Lung microvascular endothelial cell (primary cell): ENCODE results near the gene GUCY1A2. TPM values are rescaled to one million over a fixed set of nuclear protein-coding genes. Genes with fewer than 3 reads are reported as not detected.
"Not testable (repeated sequence)": the region's sequence is repeated elsewhere in the genome, so short reads cannot be mapped to it uniquely, and the experiment has no call there.

Experiments
- DNase-seq, 2 donors: peaks; one replicate each; pipeline versions ENCODE4 v3.0.0 to v3.0.0-alpha.2; 2010; ENCODE audit warnings: low read depth in 2 of 2
- total RNA-seq: library from RNA; depleted of rRNA; stranded (reverse); fragments of >200 nt; gene quantifications from 2 replicates; pipeline ENCODE4 v1.2.1, GENCODE V29; 2014

The GUCY1A2 gene, protein sequence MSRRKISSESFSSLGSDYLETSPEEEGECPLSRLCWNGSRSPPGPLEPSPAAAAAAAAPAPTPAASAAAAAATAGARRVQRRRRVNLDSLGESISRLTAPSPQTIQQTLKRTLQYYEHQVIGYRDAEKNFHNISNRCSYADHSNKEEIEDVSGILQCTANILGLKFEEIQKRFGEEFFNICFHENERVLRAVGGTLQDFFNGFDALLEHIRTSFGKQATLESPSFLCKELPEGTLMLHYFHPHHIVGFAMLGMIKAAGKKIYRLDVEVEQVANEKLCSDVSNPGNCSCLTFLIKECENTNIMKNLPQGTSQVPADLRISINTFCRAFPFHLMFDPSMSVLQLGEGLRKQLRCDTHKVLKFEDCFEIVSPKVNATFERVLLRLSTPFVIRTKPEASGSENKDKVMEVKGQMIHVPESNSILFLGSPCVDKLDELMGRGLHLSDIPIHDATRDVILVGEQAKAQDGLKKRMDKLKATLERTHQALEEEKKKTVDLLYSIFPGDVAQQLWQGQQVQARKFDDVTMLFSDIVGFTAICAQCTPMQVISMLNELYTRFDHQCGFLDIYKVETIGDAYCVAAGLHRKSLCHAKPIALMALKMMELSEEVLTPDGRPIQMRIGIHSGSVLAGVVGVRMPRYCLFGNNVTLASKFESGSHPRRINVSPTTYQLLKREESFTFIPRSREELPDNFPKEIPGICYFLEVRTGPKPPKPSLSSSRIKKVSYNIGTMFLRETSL
- total RNA-seq: under 0.01 and 0.22 TPM in 2 replicates

DNA sequence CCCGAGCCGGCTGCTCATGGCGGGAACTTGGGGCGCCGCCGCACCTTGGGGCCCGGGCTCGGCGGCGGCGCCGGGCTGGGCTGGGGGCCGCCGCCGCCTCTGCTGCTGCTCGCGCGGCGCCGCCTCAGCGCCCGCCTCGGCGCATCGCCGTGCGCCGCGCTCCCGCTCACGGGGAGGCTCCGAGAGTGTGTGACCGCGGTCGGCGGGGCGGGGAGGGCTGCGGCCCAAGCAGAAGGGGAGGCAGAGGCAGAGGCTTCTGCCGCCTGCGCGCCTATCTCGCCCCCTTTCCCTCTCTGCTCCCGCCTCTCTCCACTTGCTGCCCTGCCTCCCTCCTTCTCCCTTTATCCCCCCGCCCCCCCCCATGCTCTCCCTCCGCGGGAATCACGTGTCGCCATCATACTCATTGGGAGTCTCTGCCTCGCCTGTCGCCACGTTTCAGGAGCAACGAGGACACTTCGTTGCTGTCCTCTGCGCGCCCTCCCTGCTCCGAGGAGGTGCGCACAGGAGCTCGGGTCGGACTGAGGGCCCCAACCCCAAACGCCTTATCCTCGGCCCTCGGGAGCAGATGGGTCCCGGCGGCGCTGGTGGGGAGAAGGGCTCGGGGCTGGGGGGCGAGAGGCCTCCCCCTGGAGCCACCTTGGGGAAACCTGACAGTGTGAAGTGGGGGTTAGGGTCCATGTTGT is at the start of gene GUCY1A2:
Gene GUCY1A2 (minus strand): TSS at position 258 of the 683 bp plus-strand sequence. CDS start 421 bp downstream, outside the sequence.
- peak in 1 of 2 donors; percentile 5 for DNase-seq

DNA sequence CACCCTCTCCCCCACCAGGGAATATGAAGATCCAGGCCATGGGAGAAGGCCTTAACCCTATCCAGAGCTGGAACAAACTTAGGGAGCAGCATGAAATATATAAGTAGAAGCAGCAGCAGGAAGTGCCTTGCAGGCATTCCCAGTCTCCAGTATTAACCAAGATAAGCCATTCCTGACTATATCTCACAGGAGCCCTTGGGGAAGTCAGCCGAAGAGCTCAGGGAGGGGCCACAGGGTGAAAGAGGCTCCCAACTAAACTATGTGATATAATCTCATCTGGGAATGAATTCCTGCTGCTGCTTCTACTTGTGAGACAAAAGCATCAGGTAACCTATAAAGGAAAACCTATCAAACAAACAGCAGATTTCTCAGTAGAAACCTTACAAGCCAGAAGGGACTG is 36.1 kb upstream of the GUCY1A2 start:
- DNase-seq: no peak

DNA sequence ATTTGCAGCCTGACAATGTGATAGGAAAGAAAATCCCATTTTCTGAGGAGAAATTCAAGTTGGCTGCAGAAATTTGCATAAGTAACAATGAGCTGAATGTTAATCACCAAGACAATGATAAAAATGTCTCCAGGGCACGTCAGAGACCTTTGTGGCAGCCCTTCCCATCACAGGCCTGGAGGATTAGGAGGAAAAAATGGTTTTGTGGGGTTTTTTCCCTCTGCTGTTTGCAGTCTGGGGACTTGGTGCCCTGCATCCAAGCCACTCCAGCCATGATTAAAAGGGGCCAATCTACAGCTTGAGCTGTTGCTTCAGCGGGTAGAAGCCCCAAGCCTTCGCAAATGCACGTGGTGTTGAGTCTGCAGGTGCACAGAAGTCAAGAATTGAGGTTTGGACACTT is 33.1 kb upstream of the GUCY1A2 start:
- not testable (repeated sequence) for DNase-seq

DNA sequence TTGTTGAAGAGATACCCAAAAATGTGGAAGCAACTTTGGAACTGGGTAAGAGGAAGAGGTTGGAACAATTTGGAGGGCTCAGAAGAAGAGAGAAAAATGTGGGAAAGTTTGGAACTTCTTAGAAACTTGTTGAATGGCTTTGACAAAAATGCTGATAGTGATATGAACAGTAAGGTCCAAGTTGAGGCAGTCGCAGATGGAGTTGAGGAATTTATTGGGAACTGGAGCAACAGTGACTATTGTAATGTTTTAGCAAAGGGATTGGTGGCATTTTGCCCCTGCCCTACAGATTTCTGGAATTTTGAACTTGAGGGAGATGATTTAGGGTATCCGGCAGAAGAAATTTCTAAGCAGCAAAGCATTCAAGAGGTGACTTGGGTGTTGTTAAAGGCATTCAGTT is 32.6 kb upstream of the GUCY1A2 start:
- DNase-seq: not testable (repeated sequence)

DNA sequence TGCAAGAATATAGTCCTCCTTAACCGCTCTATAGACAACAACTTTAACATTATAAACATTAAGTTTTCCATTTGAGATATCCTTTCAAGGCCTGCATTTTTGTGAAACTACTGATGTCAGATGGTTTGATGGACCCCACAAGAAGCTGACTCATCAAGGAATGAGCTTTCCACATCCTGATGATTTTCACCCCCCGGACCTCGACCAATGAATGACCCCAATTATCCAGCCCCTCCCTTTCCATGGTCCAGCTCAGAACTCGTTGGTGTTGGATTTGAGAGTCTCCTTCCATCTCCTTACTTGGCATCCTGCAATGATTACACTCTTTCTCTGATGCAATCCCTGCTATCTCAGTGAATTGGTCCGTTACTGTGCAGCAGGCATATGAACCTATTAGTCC is 31.8 kb upstream of the GUCY1A2 start:
- DNase-seq: no peak

DNA sequence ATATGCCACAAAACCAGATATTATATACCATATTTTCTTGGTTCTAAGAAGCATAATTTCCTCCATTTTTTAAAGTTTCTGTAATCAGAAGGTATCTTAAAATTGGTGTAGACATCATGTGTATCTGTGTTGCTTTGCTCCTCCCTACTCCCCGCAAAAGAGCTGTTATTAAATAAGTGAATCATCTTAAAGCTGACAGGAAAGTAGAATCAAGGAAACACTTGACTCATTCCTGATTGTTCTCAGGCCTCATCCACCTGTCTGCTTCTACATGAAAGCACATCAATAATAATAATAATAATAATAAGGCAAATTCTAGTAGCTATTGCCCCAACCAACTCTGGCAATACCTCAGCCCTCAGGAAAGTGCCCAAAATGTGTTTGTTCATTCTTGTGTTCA is 26.2 kb upstream of the GUCY1A2 start:
- no peak for DNase-seq

DNA sequence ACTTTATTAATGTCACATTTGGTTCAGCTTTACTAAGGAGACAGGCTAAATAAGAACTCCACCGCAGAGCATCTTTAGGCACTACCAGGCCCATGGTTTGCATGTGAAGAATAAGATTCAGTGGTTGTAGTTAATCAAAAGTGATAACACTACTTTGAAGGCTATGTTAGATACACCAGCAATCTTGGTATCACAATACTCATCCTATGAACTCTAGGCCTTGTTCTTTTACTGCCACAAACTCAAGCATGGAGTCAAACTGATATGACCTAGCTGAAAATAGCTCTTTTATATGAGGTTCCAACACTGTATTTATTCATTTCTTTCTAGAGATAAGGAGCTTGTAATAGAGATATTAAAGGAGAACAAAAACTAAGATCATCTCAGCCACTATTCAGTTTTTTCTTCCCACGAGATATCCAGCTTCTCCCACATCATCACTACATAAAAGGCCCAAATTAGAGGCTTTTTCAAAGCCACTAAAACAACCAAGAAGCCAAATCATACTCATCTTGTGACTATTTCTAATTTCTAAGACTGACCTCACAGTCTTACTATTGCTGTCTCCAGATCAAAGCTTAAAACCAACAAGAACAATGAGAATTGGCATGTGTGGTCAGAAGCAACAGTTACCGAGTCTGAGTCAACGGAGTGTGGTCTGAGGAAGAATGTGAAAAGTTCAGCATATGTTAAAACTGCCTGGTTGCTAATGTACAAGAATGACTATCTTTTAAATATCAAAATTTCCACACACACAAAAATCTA is 25.1 kb upstream of the GUCY1A2 start:
- DNase-seq: peak in 1 of 2 donors; percentile 20

DNA sequence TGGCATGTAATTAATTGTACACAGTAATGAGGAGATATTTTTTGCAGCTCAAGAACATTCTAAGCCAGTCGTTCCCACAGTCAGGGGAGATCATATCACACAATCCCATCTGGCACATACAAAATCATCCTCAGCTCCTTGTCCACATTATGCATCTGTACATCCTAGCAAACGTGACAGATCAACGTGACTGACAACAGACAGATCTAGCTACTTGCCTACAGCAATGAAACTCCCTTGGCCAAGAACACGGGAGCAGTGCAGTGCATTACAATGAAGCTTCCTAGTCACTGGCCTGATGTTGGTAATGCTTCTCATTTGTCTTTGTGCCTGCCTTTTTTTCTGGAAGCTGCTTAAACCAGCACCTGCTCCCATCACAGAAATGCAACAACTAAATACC is 24.5 kb upstream of the GUCY1A2 start:
- no peak for DNase-seq

DNA sequence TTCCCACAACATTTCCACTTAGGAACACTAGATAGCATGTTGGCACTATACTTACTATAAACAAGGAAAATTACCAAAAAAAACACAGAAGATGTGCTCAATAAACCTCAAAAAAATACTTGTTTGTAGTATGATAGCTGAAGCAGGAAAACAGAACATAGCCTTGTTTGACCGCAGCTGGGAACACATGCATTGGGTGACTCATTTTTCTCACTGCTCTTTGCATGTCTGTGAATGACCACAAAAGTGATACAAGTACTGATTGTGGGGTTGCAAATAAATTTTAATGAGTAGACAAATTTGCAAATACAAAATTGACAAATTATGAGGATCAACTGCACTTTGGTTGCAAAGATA is 22.8 kb upstream of the GUCY1A2 start:
- no peak for DNase-seq

DNA sequence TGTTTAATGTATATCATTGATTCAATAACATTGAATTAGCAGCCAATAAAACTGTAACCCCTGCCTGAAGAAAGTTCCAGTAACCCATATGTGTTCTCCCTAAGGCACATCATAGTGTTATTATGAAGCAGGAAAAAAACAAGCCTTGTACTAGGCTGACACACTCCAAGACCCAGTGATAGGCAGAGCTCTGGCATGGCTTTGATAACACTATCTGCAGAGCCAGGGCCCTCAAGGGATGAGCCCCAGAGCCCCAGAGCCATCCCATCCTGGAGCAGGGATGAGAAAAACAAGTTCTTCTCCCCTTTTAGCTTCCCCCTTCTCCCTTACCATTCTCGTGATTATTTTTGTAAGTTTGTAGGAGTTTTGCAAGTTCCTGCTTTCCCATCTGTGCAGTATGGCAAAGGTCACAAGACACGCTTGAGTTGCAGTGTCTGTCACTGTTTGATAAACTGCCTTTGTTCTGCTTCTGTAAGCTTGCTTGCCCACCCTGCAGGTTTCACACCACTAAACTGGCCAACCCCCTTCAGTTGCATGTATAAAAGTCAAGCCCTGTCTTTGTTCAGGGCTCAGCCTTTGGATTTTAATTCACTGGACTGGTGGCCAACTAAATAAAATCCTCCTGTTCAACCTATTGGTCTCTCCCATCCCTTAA is 22.3 kb upstream of the GUCY1A2 start:
- DNase-seq: no peak

DNA sequence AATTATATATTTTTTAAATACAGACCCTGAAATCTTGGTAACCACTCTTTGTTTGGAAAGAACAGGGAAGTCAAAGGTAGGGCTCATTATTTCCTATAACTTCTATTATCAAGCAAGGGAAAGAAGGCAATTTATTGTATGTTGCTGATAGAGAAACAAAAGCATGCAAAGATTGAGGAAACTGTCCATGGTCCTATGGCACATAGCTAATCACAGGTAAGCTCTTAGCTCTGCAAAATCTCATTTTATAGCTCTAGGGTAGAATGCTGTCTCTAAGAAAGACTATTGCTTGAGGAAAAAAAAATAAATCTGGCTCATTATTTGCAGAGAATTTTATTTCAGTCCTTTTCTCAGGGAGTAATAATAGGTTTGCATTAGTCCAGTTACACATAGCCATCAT is 7.4 kb upstream of the GUCY1A2 start:
- no peak for DNase-seq

DNA sequence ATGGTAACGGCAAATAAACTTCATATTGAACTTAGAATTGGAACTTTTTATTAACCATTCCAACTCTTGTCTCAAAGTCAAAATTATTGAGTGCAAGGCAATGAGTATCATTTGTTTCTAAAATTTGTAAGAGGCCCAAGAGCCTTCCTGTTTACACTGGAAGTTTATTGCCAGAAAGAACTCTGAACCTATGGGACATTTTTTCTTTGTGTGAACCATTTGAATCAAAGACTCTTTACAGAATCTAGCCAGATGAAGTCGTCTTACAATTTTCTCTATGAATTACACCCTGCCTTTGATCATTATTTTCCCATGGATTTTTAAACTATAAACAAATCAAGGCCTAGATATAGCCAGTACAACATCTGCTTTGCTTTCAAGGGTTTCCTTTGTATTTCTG is 2.3 kb upstream of the GUCY1A2 start:
- no peak for DNase-seq

DNA sequence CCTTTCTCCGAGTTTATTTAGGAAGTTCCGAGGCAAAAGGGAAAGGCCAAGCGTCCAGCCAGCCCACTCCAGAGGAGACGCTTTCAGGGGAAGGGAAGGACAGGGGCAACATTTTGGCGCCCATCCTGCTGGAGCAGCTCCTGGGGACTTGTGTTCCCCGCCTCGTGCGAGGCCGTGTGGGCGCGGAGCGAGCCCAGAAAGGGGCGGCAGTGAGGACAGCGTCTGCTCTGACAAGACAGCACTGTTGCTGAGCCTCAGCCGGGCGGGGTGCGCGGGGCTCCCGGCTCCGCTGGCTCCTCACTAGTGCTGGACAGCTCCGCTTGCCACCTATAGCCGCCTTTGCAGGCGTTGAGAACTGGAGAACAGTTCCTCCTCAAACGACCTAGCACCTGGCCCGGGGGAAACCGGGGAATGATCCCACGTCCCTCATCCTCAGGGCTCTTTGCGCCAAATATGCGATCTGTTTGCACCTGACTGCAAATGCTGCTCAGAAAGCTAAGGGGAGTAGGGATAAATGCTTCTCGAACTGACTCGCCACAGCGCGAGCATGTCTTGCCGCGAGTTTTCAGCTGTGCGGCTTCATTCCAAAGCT is 722 bp upstream of the GUCY1A2 start:
- peak; percentile 53 to 64 for DNase-seq

DNA sequence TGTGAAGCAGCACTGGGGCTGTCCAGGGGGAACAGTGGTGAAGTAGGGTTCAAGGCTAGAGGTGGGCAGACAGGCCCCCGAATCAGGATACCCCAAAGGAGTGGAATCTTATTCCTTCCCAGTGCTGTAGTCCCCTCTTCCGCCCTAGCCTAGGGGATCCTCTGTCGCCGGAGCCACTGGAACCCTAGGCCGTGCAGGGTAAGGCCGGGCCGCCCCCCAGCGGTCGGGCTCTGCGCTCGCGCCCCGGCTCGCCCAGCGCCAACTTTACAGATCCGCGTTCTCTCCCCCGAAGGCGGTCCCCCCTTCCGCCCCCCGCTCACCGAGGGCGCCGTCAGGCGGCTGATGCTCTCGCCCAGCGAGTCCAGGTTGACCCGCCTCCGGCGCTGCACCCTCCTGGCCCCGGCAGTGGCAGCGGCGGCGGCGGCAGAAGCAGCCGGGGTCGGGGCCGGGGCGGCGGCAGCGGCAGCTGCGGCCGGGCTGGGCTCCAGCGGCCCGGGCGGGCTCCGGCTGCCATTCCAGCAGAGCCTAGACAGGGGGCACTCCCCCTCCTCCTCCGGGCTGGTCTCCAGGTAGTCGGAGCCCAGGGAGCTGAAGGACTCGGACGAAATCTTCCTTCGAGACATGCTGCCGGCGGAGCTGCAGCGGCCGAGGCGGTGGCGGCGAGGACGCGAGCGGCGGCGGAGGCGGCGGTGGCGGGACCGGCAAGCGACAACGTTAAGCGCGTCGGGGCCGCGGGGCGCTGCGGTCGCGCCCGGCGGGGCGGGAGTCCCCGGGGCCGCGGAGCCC is 650 bp downstream of the GUCY1A2 start:
- DNase-seq: peak in 1 of 2 donors; percentile 14

DNA sequence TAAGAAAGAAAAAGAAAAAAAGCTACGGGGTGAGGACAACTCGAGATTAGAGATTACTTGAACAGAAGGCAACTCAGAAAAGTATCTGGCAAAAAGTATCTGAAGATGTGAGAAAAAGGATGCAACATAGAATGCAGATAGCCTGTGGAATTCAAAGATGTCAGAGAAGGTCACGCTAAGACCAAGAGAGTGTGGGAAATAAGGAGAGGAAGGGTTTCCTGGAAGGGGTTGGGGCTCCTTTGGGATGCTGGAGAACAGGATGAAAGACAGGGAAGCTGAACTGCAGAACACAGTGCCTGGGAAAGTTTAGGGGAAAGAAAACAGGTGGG is 1.2 kb downstream of the GUCY1A2 start:
- DNase-seq: no peak

DNA sequence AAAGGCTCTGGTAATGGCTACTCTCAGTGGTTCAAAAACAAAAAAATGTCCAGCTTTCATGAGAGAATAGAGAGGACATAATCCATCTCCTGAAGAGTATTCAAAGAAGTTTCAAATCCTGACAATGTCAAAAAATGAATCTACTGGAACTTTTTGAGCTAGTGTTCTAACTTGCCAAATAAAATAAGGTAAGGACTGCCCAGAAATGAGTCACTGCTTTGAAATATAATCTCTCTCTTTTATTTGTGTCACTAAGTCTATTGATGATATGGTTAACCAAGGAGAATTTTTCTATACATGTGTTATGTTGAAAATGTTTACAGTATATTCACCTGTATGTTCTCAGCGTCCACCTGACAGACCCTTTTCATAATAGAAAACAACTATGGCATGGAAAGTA is 3.4 kb downstream of the GUCY1A2 start:
- DNase-seq: no peak

DNA sequence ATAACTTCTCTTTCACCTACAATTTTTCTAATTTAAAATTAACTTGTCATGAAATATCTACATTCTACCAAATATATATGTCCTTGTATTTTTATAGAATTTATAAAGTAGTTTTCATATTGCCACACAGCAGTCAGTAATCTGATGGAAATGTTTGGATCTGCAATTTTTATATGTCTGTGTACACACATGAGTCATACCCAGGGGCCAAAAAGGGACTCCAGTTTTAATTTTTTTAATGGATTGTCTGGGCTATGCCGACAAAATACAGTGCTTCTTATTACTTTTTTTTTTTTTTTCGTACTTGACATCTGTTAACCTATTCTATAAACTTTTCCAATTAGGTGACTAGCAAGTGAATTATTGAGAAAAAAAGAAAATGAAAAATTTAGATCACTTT is 6.3 kb downstream of the GUCY1A2 start:
- DNase-seq: no peak

DNA sequence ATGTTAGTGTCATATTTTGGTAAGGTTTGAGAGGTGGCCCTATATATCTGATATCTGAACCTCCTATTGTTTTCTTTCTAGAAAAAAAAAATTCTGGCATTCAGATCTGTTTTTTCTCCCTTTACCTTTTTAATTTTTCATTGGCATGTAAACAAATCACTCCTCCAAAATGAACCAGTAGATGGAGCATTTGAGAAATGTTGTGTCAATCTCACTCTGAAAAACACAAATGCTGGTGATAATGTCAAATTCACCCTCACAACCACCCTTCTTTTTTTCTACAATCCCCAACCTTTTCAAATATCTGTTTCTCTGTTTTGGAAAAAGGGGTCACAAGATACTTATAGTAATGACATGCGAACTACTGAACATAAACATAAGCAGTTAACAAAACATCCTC is 9.1 kb downstream of the GUCY1A2 start:
- no peak for DNase-seq

DNA sequence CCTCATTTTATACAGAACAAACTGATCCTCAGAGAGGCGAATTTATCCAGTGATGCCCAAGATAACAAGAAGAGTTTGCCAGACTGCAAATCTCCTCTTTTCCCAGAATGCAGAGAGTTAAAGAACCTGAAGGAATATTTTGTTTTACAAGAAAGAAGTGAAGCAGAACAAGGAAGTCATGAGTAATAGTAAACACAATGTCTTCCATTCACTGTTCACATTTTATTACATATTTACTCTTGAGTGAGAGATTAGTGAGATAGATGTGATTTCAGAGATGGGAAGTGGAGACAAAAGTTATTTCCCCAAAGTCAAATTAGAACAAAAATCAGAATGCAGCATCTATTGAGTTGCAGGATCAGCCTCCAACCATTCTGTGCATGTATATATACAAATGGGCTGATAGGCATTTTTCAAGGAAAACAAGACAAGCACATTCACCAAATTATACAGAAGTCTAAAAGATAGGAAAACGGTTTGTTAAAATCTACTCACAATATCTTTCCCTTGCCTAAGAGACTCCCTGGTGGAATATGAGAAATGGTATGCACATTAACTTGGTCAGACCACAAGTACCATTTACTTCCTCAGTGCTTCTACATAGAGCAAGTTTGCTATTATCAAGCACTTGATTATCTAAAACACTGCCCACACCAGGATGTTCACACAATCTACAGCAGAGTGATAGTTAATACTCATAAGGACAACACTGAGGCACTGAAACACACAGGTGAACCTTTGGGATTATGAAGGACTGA is 12.0 kb downstream of the GUCY1A2 start:
- no peak for DNase-seq
